ENCODE data around the gene RAMAC.
A peak's percentile ranks its signal among the peaks of the same experiment; 100 is the strongest.
"Not testable (repeated sequence)": the region's sequence is repeated elsewhere in the genome, so short reads cannot be mapped to it uniquely, and the experiment has no call there.

The RAMAC gene

GRCh38 chr15:82985688-82986441 is at the start of gene RAMAC:
TSS of gene RAMAC (plus strand) at chr15:82986210. CDS start at chr15:82989019, 2,809 bp downstream.
- DNase-seq: peak; percentile 97

GRCh38 chr15:82936966-82937711 is 48.9 kb upstream of the RAMAC start:
- DNase-seq: peak; percentile 70

- no peak for DNase-seq
These were observed 48.3 kb upstream of the RAMAC start for GRCh38 chr15:82937712-82938058.

- not testable (repeated sequence) for DNase-seq
These were observed 46.3 kb upstream of the RAMAC start for GRCh38 chr15:82939678-82940077.

- peak; percentile 43 for DNase-seq
These were observed 43.3 kb upstream of the RAMAC start for GRCh38 chr15:82942691-82943090.

- no peak for DNase-seq
These were observed 42.8 kb upstream of the RAMAC start for GRCh38 chr15:82943176-82943575.

- no peak for DNase-seq
These were observed 42.0 kb upstream of the RAMAC start for GRCh38 chr15:82944056-82944455.

GRCh38 chr15:82944821-82945220 is 41.2 kb upstream of the RAMAC start:
- peak; percentile 36 for DNase-seq

- DNase-seq: no peak
These were observed 40.7 kb upstream of the RAMAC start for GRCh38 chr15:82945326-82945725.

- DNase-seq: no peak
These were observed 39.8 kb upstream of the RAMAC start for GRCh38 chr15:82946155-82946701.

- no peak for DNase-seq
These were observed 35.7 kb upstream of the RAMAC start for GRCh38 chr15:82950295-82950694.

GRCh38 chr15:82950746-82951370 is 35.2 kb upstream of the RAMAC start:
- DNase-seq: no peak

- peak; percentile 21 for DNase-seq
These were observed 34.4 kb upstream of the RAMAC start for GRCh38 chr15:82951472-82952157.

- peak; percentile 14 for DNase-seq
These were observed 33.6 kb upstream of the RAMAC start, which contains the start of gene HOMER2 for GRCh38 chr15:82952158-82953081. TSS of gene HOMER2 (minus strand) at chr15:82952720. CDS start at chr15:82952535, 185 bp downstream.

- DNase-seq: no peak
These were observed 27.4 kb upstream of the RAMAC start for GRCh38 chr15:82958638-82959037.

- no peak for DNase-seq
These were observed 26.6 kb upstream of the RAMAC start for GRCh38 chr15:82959423-82959822.

GRCh38 chr15:82960766-82961165 is 25.2 kb upstream of the RAMAC start:
- no peak for DNase-seq

GRCh38 chr15:82963471-82964341 is 22.3 kb upstream of the RAMAC start:
- DNase-seq: peak; percentile 77

GRCh38 chr15:82964890-82965289 is 21.1 kb upstream of the RAMAC start:
- no peak for DNase-seq

- no peak for DNase-seq
These were observed 19.3 kb upstream of the RAMAC start for GRCh38 chr15:82966671-82967071.

GRCh38 chr15:82968066-82968465 is 17.9 kb upstream of the RAMAC start:
- peak; percentile 78 for DNase-seq

Measured in fibroblast of upper back skin (primary cell).